ENCODE results near the gene ORAI1.
A peak's percentile ranks its signal among the peaks of the same experiment; 100 is the strongest.
"Not testable (repeated sequence)": the region's sequence is repeated elsewhere in the genome, so short reads cannot be mapped to it uniquely, and the experiment has no call there.

The ORAI1 gene

GRCh38 chr12:121651320-121651719, 25.0 kb downstream of the ORAI1 start:
- DNase-seq = no peak

GRCh38 chr12:121652767-121653497, 26.6 kb downstream of the ORAI1 start:
- DNase-seq = no peak

GRCh38 chr12:121653999-121654398, 27.7 kb downstream of the ORAI1 start:
- DNase-seq = peak; percentile 32

- DNase-seq = no peak
Observed at GRCh38 chr12:121656122-121656521, 29.8 kb downstream of the ORAI1 start.

- DNase-seq = no peak
Observed at GRCh38 chr12:121657305-121658008, 31.1 kb downstream of the ORAI1 start.

GRCh38 chr12:121661353-121662105, 35.2 kb downstream of the ORAI1 start:
- DNase-seq = not testable (repeated sequence)

GRCh38 chr12:121663610-121663929, 37.2 kb downstream of the ORAI1 start:
- no peak for DNase-seq

- peak; percentile 41 for DNase-seq
Observed at GRCh38 chr12:121666829-121667228, 40.5 kb downstream of the ORAI1 start.

- DNase-seq = peak; percentile 57
Observed at GRCh38 chr12:121668750-121669520, 42.6 kb downstream of the ORAI1 start.

GRCh38 chr12:121669521-121669900, 43.2 kb downstream of the ORAI1 start, which contains the start of gene MORN3:
TSS of gene MORN3 (minus strand) at chr12:121669654. CDS start at chr12:121669483, 171 bp downstream.
- DNase-seq = no peak

- no peak for DNase-seq
Observed at GRCh38 chr12:121673013-121673511, 46.7 kb downstream of the ORAI1 start.

GRCh38 chr12:121676190-121676589, 49.9 kb downstream of the ORAI1 start:
- DNase-seq = no peak

- DNase-seq = no peak
Observed at GRCh38 chr12:121678305-121678704, 52.0 kb downstream of the ORAI1 start.

- no peak for DNase-seq
Observed at GRCh38 chr12:121678716-121679300, 52.5 kb downstream of the ORAI1 start.

- not testable (repeated sequence) for DNase-seq
Observed at GRCh38 chr12:121679661-121680197, 53.4 kb downstream of the ORAI1 start.

- no peak for DNase-seq
Observed at GRCh38 chr12:121688966-121689365, 62.6 kb downstream of the ORAI1 start.

GRCh38 chr12:121689430-121689829, 63.1 kb downstream of the ORAI1 start:
- no peak for DNase-seq
